ENCODE measurements around the gene SCN11A.

DNA sequence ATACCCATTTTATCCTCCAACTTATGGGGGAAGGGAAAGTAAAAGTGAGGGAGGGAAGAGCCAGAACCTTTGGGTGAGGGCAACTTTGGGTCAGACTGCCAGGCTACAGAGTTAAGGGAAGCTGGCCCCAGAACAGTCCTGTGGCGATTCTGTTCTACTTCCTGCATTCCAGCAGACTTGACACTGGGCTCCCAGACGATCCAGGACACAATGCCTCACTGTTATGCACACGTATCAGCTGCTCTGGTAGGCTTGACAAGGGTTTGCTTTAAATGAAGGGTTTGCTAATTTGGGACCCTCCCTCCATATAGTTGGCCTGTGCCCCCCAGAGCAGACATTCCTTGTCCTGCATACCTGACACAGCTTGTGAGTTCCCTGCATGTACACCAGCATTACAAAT is 45.0 kb upstream of the SCN11A start:
- TF ChIP-seq, protein P1, sequence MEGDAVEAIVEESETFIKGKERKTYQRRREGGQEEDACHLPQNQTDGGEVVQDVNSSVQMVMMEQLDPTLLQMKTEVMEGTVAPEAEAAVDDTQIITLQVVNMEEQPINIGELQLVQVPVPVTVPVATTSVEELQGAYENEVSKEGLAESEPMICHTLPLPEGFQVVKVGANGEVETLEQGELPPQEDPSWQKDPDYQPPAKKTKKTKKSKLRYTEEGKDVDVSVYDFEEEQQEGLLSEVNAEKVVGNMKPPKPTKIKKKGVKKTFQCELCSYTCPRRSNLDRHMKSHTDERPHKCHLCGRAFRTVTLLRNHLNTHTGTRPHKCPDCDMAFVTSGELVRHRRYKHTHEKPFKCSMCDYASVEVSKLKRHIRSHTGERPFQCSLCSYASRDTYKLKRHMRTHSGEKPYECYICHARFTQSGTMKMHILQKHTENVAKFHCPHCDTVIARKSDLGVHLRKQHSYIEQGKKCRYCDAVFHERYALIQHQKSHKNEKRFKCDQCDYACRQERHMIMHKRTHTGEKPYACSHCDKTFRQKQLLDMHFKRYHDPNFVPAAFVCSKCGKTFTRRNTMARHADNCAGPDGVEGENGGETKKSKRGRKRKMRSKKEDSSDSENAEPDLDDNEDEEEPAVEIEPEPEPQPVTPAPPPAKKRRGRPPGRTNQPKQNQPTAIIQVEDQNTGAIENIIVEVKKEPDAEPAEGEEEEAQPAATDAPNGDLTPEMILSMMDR (IDR thresholded peaks at IDR 0.05; ENCODE audit: borderline replicate concordance, extremely low read depth, low read length, poor library complexity, severe bottlenecking): no peak
- no peak for TF ChIP-seq EZH2 (IDR thresholded peaks at IDR 0.05; ENCODE audit: borderline replicate concordance, low read depth, low read length, severe bottlenecking)
